Gastroesophageal sphincter (tissue), 4 donors: ENCODE data around the gene CRCP. TPM values are rescaled to one million over a fixed set of nuclear protein-coding genes. Genes with fewer than 3 reads are reported as not detected.

Source experiments
- ATAC-seq: fragments of 150-250 bp; one replicate; pipeline ENCODE4 v1.9.1; 2016; ENCODE audit warnings: mild to moderate bottlenecking, moderate library complexity
- H3K27ac ChIP-seq, 4 donors: fragments of 200-600 bp; sonication (generic) in 3 of 4; 1 replicate in 3 of 4; 2 replicates in 1 of 4; pipeline ENCODE4 v1.5.1; 2016 to 2019
- H3K27me3 ChIP-seq: fragments of 200-600 bp; sonication (generic); one replicate; pipeline ENCODE4 v1.5.1; 2019
- H3K36me3 ChIP-seq, 2 donors: fragments of 200-600 bp; sonication (generic); one replicate each; pipeline ENCODE4 v1.5.1; 2019; ENCODE audit warnings: control low read depth in 1 of 2
- H3K4me1 ChIP-seq, 3 donors: fragments of 200-600 bp; sonication (generic); 1 replicate in 2 of 3; 2 replicates in 1 of 3; pipeline ENCODE4 v1.5.1; 2016 to 2019; ENCODE audit warnings: control low read depth in 2 of 3
- H3K4me3 ChIP-seq, 2 donors: fragments of 200-600 bp; sonication (generic); one replicate each; pipeline ENCODE4 v1.5.1; 2019; ENCODE audit warnings: mild to moderate bottlenecking in 1 of 2, moderate library complexity in 1 of 2
- H3K9me3 ChIP-seq, 3 donors: fragments of 200-600 bp; sonication (generic); one replicate each; pipeline ENCODE4 v1.5.1; 2017 to 2019; ENCODE audit warnings: control low read depth in 2 of 3
- EP300 ChIP-seq: sonication (generic); formaldehyde crosslinking; IDR thresholded peaks from one replicate; pipeline ENCODE4 v1.6.1; 2017; ENCODE audit warnings: antibody characterized with exemption, mild to moderate bottlenecking
- POLR2A ChIP-seq, 2 donors: fragments of 450-650 bp; IDR thresholded peaks; one replicate each; pipeline ENCODE4 v1.6.1; 2017; ENCODE audit warnings: antibody characterized with exemption in 2 of 2, mild to moderate bottlenecking in 2 of 2, moderate library complexity in 1 of 2
- POLR2AphosphoS5 ChIP-seq: sonication (generic); formaldehyde crosslinking; IDR thresholded peaks from one replicate; pipeline ENCODE4 v1.6.1; 2017; ENCODE audit warnings: antibody characterized with exemption
- WGBS, 2 donors: methylation state at CpG; one replicate each; pipeline ENCODE4 v1.1.5; 2018; ENCODE audit warnings: low coverage in 1 of 2; 5-methylcytosine and 5-hydroxymethylcytosine counted together
- total RNA-seq, 4 donors: library from RNA; depleted of rRNA; stranded (reverse); fragments of >200 nt; gene quantifications; one replicate each; pipeline ENCODE4 v1.1.0, GENCODE V29; 2016
- TF ChIP-seq, protein P1 (sequence below), 4 experiments: fragments of 200-600 bp in 2 of 4; fragments of 450-650 bp in 2 of 4; sonication (generic) in 1 of 4; IDR thresholded peaks; one replicate each; pipeline ENCODE4 v1.5.1; 2017 to 2019; ENCODE audit warnings: antibody characterized with exemption in 4 of 4, mild to moderate bottlenecking in 2 of 4, moderate library complexity in 2 of 4

The CRCP gene
- total RNA-seq, 4 donors from 2014 or later: 42.8 to 75.8 (median 59.0) TPM

- H3K4me1 ChIP-seq: no peaks in the 10 kb centered on the region
- 60 to 70% methylated on average over 5 to 6 of the region's 6 CpGs for WGBS, 2 donors
- no peak overlapping the region for H3K4me3 ChIP-seq
- no peaks in the 10 kb centered on the region for H3K36me3 ChIP-seq
- H3K9me3 ChIP-seq: no peaks in the 10 kb centered on the region
- H3K27ac ChIP-seq: no peak overlapping the region
- H3K27me3 ChIP-seq: no peaks in the 10 kb centered on the region
- TF ChIP-seq POLR2A (IDR thresholded peaks at IDR 0.05) (no peak), POLR2AphosphoS5 (no peak), EP300 (no peak)
- TF ChIP-seq, protein P1, sequence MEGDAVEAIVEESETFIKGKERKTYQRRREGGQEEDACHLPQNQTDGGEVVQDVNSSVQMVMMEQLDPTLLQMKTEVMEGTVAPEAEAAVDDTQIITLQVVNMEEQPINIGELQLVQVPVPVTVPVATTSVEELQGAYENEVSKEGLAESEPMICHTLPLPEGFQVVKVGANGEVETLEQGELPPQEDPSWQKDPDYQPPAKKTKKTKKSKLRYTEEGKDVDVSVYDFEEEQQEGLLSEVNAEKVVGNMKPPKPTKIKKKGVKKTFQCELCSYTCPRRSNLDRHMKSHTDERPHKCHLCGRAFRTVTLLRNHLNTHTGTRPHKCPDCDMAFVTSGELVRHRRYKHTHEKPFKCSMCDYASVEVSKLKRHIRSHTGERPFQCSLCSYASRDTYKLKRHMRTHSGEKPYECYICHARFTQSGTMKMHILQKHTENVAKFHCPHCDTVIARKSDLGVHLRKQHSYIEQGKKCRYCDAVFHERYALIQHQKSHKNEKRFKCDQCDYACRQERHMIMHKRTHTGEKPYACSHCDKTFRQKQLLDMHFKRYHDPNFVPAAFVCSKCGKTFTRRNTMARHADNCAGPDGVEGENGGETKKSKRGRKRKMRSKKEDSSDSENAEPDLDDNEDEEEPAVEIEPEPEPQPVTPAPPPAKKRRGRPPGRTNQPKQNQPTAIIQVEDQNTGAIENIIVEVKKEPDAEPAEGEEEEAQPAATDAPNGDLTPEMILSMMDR (IDR thresholded peaks at IDR 0.05): no peak
- no peak for ATAC-seq
Measured at GRCh38 chr7:66193146-66193725, 78.6 kb downstream of the CRCP start.

- Histone ChIP-seq H3K36me3 (no peaks in the 10 kb centered on the region), H3K4me1 (no peaks in the 10 kb centered on the region), H3K9me3 (no peaks in the 10 kb centered on the region), H3K27ac (no peak overlapping the region), H3K4me3 (no peak overlapping the region), H3K27me3 (no peaks in the 10 kb centered on the region)
- no peak for ATAC-seq
- TF ChIP-seq POLR2A (IDR thresholded peaks at IDR 0.05): no peak
- TF ChIP-seq, protein P1 (IDR thresholded peaks at IDR 0.05): no peak
- TF ChIP-seq POLR2AphosphoS5: no peak
- no peak for TF ChIP-seq EP300
- no CpG with 5 or more reads among the region's 2 CpGs for WGBS, 2 donors
Measured at GRCh38 chr7:66198469-66198868, 83.8 kb downstream of the CRCP start.

GRCh38 chr7:66198956-66199355 is 84.3 kb downstream of the CRCP start:
- 87 to 100% methylated on average over 1 to 4 of the region's 4 CpGs for WGBS, 2 donors
- ATAC-seq: no peak
- TF ChIP-seq POLR2A (IDR thresholded peaks at IDR 0.05): no peak
- TF ChIP-seq, protein P1 (IDR thresholded peaks at IDR 0.05): no peak
- TF ChIP-seq POLR2AphosphoS5: no peak
- no peak for TF ChIP-seq EP300
- no peaks in the 10 kb centered on the region for H3K27me3 ChIP-seq
- no peak overlapping the region for H3K27ac ChIP-seq
- no peaks in the 10 kb centered on the region for H3K4me1 ChIP-seq
- H3K9me3 ChIP-seq: no peaks in the 10 kb centered on the region
- H3K36me3 ChIP-seq: no peaks in the 10 kb centered on the region
- no peak overlapping the region for H3K4me3 ChIP-seq

GRCh38 chr7:66202441-66202840 is 87.8 kb downstream of the CRCP start:
- Histone ChIP-seq H3K4me3 (no peak overlapping the region), H3K9me3 (no peaks in the 10 kb centered on the region), H3K36me3 (no peaks in the 10 kb centered on the region), H3K4me1 (peaks cover 0 to 29% (median 0%) of the 10 kb centered on the region in 3 donors), H3K27ac (no peak overlapping the region), H3K27me3 (no peaks in the 10 kb centered on the region)
- 70 to 82% methylated on average over 4 to 7 of the region's 8 CpGs for WGBS, 2 donors
- no peak for ATAC-seq
- TF ChIP-seq POLR2AphosphoS5: no peak
- TF ChIP-seq POLR2A (IDR thresholded peaks at IDR 0.05): no peak
- TF ChIP-seq EP300: no peak
- TF ChIP-seq, protein P1 (IDR thresholded peaks at IDR 0.05): no peak

Other genes with a start within 250 kb of the CRCP start
- gene VKORC1L1, start 241.8 kb upstream of the CRCP start, total RNA-seq: 10 to 100 TPM; 20.4 to 30.2 (median 25.0) TPM
- 10 to 100 TPM; 14.8 to 17.1 (median 15.9) TPM for gene GUSB, start 132.6 kb upstream of the CRCP start, total RNA-seq
- 10 to 100 TPM; 10.5 to 36.3 (median 23.2) TPM for gene ASL, start 39.0 kb upstream of the CRCP start, total RNA-seq
- 10 to 100 TPM; 11.0 to 25.3 (median 19.8) TPM for gene TPST1, start 90.5 kb downstream of the CRCP start, total RNA-seq